Measurements from ENCODE around the gene GPRIN1.

DNA sequence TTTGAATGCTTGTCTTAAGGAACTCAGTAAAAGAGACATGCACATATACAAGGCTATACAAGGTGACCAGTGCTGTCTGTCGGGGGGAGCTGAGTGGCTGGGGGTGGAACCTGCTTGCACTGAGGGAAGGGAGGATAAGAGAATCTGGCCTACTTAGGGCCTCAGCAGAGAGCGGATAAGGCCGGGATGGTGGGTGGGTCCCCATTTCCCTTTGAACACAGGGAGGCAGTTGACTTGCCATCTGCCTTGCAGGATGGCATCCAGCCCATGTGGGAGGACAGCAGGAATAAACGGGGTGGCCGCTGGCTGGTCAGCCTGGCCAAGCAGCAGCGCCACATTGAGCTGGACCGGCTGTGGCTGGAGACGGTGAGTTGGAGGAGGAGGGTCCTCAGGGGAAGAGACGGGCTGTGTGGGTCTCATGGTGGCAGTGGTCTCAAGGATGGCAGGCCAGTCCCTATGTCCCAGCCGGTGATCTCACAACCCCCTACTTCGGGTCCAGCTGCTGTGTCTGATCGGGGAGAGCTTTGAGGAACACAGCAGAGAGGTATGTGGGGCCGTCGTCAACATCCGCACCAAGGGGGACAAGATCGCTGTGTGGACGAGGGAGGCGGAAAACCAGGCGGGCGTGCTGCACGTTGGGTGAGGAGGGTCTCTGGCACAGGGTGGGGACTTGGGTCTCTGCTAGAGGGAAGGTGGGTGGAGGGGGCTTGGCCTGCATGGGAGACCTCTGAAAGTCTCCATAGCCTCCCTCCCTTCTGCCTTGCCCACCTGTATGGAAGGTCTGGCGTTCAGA is 35.1 kb upstream of the GPRIN1 start:
- TF ChIP-seq ZNF792 (tag by site-specific recombination; IDR thresholded peaks at IDR 0.05) (no peak), ZEB2 (tag by site-specific recombination; IDR thresholded peaks at IDR 0.05) (no peak), ZNF114 (tag by site-specific recombination; IDR thresholded peaks at IDR 0.05) (no peak), HOXA7 (CRISPR knock-in tag; IDR thresholded peaks at IDR 0.05; ENCODE audit: borderline replicate concordance) (no peak), BCL11B (tag by site-specific recombination; IDR thresholded peaks at IDR 0.05; ENCODE audit: low read depth) (no peak), ZNF76 (tag by site-specific recombination; IDR thresholded peaks at IDR 0.05; ENCODE audit: borderline replicate concordance, low read depth) (no peak), TCF7L2 (IDR thresholded peaks at IDR 0.05; ENCODE audit: borderline replicate concordance, low read depth, low read length) (no peak), ZBTB21 (tag by site-specific recombination; IDR thresholded peaks at IDR 0.05) (no peak), ZNF24 (tag by site-specific recombination; IDR thresholded peaks at IDR 0.05) (no peak), ZNF121 (tag by site-specific recombination; IDR thresholded peaks at IDR 0.05) (no peak), BCL11A (tag by site-specific recombination; IDR thresholded peaks at IDR 0.05; ENCODE audit: low read depth) (no peak)
